Measurements from ENCODE around the gene GFOD1. TPM values are rescaled to one million over a fixed set of nuclear protein-coding genes. Genes with fewer than 3 reads are reported as not detected.
A peak's percentile ranks its signal among the peaks of the same experiment; 100 is the strongest.
"Not testable (repeated sequence)": the region's sequence is repeated elsewhere in the genome, so short reads cannot be mapped to it uniquely, and the experiment has no call there.

The GFOD1 gene
- total RNA-seq, 1 experiment from 2014 or later, result 4.3 TPM

DNA sequence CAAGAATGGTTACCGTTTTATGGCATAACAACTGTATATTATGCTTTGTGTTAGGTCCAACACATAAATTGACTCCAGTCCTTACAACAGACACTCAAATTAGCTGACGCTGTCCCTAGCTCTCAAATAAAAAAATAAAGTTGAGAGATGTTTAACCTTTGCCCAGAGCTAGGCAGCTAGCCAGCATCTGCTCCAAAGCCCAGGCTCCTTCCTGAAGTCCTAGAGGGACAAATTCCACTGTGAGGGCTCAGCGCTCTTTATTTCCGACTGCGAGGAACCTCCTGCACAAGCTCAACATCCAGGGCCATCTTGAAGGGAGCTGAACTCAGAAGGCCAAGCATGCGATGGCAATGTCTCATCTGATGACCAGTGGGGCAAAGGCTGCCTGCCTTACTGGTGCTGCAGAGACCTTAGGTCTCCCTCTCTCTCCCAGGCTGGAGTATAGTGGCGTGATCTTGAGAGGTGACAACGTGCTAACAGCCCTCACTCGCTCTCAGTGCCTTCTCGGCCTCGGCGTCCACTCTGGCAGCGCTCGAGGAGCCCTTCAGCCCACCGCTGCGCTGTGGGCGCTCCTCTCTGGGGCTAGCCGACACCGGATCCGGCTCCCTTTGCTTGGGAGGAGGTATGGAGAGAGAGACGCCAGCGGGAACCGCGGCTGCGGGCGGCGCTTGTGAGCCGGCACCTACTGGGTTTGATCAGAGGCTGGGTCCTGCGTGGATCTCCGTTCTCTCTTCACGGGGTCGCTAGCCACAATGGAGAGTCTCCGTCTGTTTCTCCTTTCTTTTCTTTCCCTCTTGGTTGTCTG lies 24.7 kb upstream of the GFOD1 start:
- no peak for DNase-seq (ENCODE audit: low read depth)

DNA sequence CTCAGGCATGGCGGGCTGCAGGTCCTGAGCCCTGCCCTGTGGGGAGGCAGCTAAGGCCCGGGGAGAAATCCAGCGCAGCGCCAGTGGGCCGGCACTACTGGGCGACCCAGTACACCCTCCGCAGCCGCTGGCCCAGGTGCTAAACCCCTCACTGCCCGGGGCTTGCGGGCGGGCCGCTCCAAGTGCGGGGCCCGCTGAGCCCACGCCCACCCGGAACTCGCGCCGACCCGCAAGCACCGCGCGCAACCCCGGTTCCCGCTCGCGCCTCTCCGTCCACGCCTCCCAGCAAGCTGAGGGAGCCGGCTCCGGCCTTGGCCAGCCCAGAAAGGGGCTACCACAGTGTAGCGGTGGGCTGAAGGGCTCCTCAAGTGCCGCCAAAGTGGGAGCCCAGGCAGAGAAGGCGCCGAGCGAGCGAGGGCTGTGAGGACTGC lies 23.8 kb upstream of the GFOD1 start:
- not testable (repeated sequence) for DNase-seq (ENCODE audit: low read depth)

DNA sequence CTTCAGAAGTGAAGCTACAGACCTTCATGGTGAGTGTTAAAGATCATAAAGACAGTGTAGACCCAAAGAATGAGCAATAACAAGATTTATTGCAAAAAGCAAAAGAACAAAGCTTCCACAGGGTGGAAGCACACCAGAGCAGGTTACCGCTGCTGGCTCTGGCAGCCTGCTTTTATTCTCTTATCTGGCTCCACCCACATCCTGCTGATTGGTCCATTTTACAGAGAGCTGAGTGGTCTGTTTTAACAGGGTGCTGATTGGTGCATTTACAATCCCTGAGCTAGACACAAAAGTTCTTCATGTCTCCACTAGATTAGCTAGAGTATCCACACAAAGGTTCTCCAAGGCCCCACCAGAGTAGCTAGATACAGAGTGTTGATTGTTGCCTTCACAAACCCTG lies 23.0 kb upstream of the GFOD1 start:
- not testable (repeated sequence) for DNase-seq (ENCODE audit: low read depth)

DNA sequence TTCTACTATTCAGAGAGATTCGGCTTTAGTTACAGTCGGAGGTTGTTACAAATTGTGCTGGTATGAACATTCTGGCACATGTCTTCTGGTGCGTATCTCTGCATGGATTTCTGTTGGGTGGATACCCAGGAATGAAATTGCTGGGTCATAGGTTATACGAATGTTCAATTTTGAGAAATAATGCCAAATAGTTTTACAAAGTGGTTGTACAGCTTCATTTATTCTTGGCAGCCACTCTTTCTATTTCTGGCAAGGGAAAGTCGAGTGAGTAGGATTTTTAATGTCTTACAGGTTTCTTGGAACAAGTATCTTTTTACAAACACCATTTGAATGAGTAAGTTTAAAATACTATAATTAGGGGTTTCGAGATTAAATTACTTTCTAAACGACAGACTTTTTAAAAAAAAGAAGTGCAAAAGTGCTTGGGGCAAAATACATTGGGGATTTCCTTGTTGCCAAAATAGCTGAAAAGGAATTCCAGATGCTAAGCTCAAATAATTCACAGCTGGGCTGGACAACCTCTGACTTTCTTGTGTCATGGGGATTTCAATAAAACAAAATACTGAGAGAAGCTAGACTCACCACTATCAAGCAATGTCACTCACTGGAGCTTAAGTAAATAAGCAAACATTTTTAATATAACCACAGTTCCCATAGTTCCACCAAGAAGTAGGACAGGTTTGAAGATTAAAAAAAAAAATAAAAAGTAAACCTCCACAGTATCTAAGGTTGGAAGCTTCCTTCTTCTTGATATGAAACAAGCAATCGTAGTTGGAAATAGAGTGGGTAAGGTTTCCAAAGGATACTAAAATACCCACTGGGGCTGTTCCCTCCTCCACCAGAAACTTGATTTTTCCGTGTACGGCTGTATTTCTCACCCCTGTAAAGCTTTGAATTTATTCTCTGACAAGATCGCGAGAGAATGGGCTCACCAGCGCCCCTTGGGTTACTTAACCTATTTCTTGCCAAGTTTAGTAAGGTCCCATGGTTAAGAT lies 21.6 kb upstream of the GFOD1 start:
- DNase-seq (ENCODE audit: low read depth), result peak; percentile 50

DNA sequence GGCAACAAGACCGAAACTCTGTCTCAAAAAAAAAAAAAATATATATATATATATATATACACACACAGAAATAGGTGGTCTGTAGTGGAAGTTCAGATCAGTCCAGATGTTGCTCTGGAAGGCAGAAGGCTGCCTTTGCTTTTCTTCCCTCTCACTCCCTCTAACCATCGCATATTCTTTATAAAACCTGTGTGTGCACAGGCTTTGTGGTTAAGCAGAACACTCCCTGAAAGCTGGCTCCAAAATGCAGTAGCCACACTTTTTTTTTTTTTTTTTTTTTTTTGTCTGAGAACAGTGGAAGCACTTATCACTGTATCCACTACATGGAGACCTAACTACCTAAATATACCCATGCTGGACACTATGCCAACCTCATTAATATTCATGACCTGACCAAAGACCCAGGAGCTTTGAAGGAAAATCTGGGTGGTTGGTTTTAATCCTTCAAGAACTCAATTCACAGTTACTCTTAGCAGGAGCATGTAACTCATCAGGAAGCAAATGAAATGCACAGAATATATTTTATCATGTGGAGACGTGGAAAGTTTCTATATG lies 20.0 kb upstream of the GFOD1 start:
- DNase-seq (ENCODE audit: low read depth), result peak; percentile 41

DNA sequence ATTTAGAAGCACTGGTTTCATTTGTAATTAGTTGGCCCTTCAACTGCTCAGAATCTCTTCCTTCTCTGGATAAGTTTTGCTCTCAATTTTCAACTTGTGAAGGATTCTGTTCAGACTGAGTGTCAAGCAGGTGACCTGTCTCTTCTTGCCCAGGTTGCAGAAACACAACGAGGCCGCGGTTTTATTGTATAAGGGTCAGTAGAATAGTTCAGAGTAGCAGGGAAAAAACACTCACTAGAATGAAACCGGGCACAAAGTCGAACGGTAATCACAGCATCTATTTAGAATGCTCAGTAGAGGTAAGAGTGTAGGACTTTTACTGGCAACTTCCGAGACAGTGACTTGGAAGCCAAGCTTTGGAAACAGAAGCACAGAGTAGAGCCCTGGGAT lies 17.9 kb upstream of the GFOD1 start:
- no peak for DNase-seq (ENCODE audit: low read depth)

DNA sequence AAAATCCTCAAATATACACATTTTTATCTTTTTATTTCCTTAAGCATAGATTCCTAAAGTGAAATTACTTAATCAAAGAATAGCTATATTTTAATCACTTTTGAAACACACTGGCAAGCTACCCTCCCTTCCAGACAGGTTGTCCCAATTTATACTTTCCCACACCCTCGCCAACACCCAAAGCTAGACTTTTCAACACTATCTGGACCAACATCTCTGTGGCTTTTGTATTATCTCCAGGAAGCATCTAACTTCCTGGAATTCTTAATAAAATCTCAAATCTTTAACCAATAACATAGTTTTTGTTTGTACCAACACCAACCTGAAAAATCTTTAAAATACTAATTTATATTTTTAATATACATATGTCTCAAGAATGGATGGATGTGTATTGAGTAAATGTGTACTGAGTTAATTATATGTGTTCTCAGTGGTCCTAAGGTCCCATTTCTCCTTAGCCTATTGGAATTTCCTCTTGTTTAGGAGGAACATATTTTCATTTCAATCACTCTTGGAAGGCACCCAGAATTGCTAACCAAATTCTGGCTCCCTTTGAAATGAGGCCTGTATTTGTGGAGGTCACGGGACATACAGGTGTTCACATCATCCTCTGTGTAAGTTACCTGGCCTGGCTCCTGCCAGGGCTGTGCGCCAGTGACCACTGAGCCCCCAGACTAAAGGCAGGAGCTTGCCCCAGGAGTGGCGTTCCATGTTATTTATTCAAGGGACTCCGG lies 17.4 kb upstream of the GFOD1 start:
- no peak for DNase-seq (ENCODE audit: low read depth)

DNA sequence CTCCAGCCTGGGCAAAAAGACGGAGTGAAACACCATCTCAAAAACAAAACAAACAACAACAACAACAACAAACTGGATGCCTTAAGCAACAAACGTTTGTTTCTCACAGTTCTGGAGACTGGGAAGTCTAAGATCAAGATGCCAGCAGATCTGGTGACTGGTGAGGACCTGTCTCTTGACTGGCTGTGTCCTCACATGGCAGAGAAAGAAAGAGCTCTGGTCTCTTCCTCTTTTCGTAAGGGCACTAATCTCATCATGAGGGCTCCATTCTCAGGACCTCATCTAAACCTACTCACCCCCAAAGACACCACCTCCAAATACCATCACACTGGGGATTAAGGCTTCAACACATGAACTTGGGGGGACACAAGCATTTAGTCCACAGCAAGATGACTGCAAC lies 13.5 kb upstream of the GFOD1 start:
- no peak for DNase-seq (ENCODE audit: low read depth)

DNA sequence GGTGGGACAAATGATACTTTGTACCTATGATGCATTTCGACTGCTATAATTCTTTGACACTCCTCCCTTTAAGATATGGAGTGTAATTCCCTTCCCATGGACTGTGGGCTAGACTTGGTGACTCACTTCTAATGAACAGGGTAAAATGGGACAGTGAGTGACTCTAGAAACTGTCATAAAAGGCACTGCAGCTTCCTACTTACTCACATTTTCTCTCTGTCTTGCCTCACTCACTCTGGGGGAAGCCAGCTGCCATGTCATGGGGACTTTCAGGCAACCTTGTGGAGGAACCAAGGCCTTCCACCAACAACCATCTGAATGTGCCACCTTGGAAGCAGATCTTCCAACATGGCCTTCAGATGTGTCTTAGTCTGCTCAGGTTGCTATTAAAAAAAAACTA lies 12.9 kb upstream of the GFOD1 start:
- peak; percentile 77 for DNase-seq (ENCODE audit: low read depth)

DNA sequence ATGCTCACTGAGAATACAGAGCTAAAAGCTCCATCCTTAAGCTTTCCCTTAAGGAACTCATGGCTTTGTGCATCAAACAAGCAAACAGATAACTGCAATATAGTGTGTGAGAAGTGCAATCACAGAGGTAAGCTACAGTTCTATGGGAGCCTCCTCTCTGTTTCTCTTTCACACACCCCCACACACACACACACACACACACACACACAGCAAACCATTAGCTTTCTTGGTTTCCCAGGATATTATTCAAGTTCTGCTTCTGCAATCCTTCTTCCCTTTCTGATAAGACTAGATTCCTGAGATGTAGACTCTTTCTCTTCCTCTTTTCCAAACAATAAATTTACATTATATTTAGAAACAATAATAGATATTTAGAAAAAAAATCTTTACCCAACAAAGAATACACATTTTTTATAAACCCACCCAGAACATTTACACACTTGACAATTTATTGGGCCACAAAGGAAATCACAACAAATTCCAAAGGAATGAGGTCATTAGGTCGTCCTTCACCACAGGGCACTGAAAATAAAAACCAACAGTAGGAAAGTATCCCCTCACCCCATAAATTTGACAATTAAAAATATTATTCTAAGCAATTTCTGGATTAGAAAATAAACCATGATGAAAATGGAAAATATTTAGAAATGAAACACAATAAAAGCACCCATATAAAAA lies 9.3 kb upstream of the GFOD1 start:
- DNase-seq (ENCODE audit: low read depth), result peak; percentile 68

DNA sequence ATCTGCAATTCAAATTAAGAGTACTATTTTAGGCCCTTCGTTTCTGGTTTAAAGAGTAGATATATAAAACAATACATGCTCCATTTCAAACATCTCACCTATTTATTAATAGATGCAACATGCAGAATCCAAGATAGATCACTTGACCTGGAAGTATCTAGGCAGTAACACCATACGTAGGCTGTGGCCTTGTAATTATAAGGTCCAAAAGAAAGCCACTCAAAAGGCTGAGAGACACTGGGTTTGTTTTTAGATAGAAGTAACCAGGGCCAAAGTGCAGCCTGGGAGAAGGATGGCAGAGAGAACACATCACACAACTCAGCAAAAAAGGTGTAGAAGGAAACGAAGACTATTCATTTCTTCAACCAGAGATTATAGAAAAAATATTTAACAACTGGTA lies 8.4 kb upstream of the GFOD1 start:
- no peak for DNase-seq (ENCODE audit: low read depth)

DNA sequence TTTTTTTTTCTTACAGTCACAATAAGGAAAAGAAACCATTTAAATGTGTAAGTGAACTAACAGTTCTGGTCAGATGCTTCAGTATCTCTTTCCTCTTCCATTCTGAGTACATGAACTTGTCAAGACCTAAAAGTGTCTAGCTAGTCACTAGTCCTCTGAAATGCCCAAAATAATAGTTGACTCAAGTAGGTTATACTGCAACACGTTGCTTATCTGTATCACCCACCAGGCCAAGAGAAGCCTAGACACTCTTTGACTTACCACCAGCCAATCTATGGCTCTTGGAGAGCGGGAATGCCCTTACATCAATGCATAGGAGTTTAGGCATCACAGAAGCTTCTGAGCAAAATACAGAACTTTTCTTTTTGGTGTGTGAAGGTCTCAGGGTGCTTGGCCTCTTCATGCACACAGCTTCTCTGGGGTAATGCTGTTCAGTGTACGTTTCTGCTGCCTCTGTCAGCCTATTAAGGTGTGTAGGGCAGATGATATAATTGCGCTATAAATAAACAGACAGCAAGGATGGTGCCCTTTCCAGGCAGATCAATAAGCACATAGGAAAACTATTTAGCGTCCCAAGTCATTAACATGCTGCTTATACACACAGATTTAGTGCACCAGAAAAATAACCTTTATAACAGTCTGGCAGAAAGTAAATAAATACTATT lies 7.8 kb upstream of the GFOD1 start:
- no peak for DNase-seq (ENCODE audit: low read depth)

DNA sequence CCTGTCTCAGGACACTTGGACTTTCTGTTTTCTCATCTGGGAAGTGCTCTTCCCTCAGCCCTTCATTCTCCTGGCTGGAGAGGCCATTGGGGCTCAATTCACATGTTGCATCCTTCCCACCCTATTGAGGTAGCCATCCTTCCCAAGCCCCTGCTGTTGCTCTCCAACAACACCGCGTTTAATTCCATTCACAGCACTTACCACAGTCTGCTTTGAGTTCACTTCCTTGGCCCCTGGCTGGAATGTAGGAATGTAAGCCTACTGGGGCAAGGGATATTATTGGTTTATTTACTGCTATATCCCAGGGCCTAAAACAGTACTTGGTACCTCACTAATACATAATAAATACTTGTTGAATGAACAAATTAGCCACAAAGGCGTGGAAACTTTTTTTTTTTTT lies 6.7 kb upstream of the GFOD1 start:
- DNase-seq (ENCODE audit: low read depth), result no peak

DNA sequence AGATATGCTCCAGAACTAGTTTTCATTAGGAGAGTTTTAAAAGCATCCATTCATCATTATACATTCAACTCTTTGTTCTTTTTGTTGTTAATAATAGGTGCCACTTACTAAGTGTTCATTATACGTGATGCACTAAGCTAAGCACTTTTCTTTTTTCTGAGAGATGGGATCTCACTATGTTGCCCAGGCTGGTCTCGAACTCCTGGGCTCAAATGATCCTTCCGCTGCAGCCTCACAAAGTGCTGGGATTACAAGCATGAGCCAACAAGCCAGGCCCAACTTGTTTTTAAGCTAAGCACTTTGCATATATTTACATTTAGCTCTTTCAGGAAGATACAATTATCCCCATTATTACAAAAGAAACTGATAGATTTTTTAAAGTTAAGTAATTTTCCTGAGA lies 5.7 kb upstream of the GFOD1 start:
- no peak for DNase-seq (ENCODE audit: low read depth)

DNA sequence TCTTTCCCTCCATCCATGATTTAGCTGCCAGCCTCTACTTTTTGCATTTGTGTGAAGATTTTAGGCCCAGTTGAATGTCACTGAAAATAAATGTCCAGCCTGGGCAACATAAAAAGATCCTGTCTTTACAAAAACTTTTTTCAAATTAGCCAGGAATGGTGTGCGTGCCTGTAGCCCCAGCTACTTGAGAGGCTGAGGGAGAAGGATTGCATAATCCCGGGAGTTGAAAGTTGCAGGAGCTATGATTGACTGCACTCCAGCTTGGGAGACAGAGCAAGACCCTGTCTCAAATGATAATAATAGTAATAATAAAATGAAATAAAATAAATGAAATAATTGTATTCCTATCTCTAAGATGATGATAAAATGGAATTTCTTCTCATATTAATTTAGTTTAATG lies 5.0 kb upstream of the GFOD1 start:
- no peak for DNase-seq (ENCODE audit: low read depth)

DNA sequence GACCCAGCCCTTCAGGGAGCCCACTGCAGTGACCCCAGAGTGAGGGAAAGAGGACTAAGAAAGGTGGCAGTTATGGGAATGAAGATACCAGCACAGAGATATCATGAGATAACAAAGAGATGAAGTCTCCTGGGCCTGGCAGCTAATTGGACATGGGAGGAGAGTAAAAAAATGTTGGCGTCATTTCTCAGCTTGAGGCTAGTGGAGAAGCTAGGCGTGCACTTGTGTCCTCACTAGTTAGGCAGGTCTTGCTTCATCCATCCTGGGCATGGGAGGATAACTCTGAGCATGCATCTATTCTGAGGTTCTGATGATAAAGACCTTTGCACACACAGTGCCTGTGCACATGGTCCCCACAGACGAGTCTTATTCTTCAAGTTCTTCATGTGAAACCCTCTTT lies 4.1 kb upstream of the GFOD1 start:
- DNase-seq (ENCODE audit: low read depth), result no peak

DNA sequence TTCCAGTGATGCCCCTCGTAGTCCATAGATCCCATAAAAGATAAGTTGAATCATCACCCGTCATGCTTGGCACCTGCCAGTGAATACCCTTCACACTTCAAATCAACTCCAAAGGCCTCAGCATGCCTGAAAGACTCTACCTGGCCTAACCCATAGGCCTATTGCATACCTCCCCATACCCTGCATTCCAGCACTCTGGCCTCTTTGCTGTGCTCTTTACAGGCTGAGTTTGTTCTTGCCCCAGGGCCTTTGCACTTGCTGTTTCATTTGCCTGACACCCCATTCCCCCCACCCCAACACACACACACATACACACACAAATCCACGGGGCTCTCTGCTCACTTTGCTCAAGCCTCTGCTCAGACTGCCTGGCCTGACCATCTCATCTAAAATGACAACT lies 3.0 kb upstream of the GFOD1 start:
- DNase-seq (ENCODE audit: low read depth), result no peak

DNA sequence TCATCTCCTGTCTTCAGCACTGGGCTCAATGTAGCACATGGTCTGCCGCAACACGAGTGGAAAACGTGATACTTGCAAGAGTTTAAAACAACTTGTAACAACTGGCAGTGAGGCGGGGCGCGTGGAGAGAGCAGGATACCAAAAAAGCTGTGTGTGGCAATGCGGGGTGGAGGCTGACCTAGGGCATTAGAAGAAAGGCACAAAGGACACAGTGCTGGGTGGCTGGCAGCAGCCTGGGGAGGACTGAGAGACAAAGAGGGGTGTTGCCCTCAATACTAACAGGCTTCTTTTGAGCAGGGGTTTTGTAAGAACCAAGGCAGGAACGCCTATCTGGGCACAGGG lies 1.5 kb upstream of the GFOD1 start:
- no peak for DNase-seq (ENCODE audit: low read depth)

DNA sequence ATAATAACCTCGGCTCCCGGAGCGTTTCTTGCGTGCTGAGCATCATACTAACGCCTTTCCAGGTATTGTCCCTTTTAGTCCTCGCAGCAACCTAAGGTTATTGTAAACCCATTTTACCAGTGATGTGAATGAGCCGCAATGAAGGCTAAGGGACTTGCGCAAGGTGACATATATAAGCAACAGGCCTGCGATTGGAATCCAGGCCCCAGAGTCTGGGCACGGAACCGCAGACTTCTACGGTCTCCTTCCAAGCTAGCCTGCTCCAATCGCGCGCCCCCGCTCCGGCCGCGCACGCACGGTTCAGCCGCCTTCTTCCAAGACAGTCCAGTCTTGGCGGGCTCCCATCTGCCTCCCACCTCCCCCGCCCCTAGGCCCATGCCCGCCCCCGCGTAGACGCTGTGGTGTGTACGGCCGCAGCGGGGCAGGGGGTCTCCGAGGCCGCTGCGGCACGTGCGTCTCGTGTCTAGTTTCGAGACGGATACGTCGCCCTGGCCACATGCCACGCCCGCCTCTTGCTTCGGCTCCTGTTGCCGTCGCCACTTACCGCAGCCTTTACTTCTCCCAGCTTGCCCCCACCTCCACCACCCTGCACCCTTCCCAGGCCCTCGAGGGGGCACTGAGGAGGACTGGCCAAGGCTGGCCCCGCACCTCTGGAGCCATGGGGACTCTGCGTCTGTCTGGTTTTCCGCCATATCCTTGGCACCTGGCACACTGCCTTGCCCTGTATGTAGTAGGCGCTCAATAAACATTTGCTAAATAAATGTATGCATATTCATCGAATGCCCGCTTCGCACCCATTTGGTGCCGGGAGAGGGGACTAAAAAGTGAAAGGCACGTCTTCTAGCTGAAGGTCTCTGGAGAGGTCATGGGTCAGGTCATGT lies 855 bp upstream of the GFOD1 start:
- DNase-seq (ENCODE audit: low read depth), result peak; percentile 50

DNA sequence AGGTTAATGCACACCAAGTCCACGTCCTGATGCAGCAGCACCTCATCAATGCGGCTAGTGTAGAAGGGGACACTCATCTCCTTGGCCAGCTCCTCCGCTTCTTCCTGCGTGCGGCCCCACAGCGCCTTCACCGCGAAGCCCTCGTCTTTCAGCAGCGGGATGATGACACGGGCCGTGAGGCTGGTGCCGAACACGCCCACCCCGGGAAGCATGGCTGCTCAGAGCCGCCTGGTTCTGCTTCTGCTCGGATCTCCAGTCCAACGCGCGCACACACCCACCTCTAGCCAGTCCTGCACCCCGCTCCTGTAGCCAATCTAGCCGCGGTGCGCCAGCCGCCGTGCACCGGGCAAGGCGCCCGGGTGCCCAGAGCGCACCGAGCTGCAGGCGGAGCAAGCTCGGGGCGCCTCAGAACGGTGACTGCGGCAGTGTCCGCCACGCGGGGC lies 700 bp downstream of the GFOD1 start:
- peak; percentile 76 for DNase-seq (ENCODE audit: low read depth)

Data from M059J (cell line).